GM19035 (cell line): ENCODE results near the gene ZNG1A.
"Not testable (repeated sequence)": the region's sequence is repeated elsewhere in the genome, so short reads cannot be mapped to it uniquely, and the experiment has no call there.

ENCODE experiments used
- ATAC-seq: cut with Tn5 transposase; IDR thresholded peaks from one replicate; pipeline ENCODE4 v1.9.1; 2021; ENCODE audit not compliant: unreplicated experiment

Gene ZNG1A

DNA sequence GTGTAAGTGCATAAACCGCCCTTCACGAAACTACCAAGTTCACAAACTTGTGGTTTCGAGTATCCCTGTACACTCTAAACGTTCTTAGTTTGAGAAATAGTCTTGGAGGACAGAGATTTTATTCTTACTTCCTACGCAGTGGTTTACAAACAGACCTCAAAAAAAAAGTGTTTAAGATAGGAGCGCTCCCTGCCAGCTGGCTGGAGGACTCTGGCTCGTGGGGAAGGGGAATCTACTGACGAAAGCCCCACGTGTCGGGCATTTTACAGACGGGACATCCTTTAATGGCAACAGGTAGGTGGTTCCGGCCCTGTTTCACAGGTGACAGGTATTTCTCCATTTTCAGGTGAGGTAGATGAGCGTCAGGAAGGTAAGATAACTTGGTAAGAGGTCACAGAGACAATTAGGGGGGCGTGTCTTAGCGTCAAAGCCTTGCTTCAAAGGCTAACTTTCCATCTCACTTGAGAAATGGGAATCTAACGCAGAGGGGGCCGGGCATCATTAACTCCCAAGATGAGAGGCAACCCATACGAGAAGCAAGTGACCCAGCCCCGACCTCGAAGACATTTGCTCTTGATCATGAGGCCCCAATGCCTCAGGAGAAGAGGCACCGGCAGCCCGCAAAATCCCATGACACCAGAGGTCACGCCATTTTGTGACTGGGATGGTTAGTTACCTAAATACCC is 573 bp downstream of the ZNG1A start:
- ATAC-seq, result not testable (repeated sequence)

DNA sequence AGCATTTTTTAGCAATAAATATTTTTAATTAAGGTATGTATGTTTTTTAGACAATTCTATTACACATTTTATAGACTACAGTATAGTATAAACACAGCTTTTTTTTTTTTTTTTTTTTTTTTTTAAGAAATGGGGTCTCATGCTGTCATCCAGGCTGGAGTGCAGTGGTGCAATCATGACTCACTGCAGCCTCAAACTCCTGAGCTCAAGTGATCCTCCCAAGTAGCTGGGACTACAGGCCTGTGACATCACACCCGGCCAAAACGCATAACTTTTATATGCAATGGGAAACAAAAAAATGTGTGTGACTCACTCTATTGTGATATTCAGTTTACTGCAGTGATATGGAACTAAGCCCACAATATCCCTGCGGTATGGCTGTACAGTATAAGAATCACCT is 9.1 kb downstream of the ZNG1A start:
- ATAC-seq, result not testable (repeated sequence)

DNA sequence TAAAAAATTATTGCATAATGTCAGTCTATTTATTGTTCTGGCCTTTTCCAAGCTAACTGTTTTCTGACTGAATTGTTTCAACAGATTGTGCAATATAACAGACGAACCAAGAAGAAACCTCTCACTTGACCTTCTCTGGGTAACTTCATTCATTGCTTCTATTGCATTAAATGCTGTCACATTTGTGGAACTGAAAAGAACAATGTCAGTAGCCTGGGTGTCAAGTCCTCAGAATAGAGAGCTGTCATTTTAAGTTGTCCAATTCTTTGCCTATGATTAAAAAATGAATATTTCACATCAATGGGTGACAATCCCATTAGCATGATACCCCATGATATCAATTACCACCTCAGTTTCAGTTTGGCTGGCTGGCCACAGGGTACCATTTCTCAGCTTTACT is 19.0 kb downstream of the ZNG1A start:
- not testable (repeated sequence) for ATAC-seq

DNA sequence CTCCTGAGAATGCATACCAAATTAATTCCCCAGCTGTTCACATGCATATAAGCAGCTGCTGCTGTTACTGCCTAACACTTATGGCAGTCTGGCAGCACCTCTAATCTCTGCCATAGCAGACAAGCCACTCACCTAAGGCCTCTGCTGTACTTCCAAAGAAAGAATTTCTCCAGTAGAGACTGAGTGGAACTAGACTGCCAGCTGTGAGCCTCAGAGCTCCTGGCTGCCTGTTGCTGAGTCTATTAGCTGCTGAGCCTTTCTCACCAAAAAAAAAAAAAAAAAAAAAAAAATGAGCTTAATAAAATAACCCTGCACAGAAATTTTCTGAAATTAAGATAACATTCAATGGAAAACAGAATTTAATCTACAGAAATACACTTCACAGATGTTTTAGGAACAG is 27.7 kb downstream of the ZNG1A start:
- not testable (repeated sequence) for ATAC-seq

DNA sequence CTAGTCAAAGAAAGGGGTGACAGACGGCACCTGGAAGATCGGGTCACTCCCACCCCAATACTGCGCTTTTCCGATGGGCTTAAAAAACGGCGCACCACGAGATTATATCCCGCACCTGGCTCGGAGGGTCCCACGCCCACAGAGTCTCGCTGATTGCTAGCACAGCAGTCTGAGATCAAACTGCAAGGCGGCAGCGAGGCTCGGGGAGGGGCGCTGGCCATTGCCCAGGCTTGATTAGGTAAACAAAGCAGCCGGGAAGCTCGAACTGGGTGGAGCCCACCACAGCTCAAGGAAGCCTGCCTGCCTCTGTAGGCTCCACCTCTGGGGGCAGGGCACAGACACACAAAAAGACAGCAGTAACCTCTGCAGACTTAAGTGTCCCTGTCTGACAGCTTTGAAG is 39.0 kb downstream of the ZNG1A start:
- ATAC-seq, result not testable (repeated sequence)

DNA sequence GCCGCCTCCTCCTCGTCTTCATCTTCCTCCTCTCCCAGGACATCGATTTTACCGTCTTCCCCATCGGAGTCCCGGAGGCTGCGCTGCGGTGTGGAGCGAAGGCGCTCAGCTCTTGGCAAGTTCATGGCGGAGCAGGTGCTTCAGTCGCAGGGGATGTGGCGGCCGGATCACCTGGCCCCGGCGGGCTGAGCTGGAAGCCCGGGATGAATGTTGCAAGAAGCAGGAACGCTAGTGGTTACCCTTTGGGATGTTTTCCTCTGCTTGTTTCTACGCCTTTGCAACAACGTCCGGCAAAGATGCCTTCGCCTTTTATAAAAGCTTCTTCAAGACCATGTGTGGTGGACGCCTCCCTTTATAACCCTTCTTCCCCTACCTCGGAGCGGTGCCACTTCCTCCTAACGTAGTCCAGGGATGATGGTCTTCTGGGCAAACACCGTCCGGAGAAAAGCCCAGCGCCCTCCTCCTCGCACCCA is 60.8 kb downstream of the ZNG1A start, which contains the start of gene FOXD4:
Gene FOXD4 (minus strand): TSS at position 423 of the 473 bp plus-strand sequence. CDS start 298 bp downstream, at position 125.
- not testable (repeated sequence) for ATAC-seq

DNA sequence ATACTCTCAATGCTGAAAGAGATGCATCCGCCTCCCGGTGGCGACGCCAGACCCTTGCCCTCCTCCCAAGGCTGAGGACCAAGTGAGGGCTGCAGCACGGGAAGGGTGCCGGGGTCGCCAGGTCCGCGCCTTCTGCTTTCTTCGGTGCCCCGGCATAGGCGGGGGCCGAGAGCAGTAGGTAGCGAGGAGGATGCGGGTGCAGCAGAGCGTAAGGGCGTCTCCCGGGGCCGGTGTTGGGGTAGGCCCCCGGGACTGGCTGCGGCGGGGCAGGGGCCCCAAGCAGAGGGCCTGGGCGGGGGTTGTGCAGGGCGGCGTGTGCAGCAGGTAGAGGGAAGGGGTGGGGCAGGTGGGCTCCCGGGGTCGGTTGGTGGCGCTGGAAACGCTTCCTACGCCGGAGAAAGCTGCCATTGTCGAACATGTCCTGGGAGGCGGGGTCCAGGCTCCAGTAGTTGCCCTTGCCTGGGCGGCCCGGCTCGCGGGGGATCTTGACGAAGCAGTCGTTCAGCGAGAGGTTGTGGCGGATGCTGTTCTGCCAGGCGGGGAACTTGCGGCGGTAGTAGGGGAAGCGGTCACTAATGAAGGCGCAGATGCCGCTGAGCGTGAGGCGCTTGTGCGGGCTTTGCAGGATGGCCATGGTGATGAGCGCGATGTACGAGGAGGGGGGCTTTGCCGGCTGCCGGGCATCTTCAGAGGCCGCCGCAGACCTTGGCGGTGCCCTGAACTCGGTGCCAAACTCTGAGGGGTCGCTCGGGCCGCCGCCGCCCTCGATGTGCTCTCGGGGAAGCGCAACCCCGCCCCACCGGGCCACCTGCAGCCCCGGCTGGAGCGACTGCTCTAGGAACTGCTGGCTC is 61.5 kb downstream of the ZNG1A start:
- ATAC-seq, result not testable (repeated sequence)

DNA sequence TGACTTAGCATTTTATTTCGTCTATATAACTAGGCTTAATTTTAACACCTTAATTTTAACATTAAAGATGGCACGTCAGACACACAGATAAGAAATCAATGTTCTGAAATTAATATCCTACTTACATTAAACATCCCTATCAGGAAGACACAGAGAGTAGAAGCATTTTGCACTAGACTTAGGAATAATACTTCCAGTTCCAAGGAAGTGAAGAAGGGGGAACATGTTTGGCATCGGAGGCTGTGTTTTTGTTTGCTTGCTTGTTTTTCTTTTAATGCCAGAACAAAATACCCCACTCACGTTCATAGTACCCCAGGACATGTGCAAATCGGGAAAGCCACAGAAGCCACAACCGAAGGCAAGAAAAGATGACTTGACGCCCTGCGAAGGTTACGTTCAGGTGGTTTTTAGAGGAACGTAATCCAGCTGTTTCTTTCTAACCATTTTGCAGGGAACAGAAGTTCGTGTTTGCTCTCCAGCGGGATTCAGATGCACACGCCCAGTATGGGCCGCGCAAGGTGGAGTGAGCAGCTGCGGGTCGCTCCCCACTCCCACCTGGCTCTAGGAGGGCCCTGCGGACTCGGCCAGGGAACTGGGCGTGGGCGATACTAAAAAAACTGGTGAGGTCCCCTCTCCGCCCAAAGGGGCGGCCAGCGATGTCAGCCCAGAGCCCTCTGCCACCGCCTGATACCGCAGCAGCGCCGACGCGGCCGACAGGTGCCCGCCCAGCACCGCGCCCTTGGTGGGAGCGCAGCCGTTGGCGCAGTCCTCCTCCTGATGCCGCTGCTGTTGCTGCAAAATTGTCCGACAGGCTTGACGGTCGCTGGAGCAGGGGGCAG is 62.4 kb downstream of the ZNG1A start:
- ATAC-seq, result not testable (repeated sequence)

DNA sequence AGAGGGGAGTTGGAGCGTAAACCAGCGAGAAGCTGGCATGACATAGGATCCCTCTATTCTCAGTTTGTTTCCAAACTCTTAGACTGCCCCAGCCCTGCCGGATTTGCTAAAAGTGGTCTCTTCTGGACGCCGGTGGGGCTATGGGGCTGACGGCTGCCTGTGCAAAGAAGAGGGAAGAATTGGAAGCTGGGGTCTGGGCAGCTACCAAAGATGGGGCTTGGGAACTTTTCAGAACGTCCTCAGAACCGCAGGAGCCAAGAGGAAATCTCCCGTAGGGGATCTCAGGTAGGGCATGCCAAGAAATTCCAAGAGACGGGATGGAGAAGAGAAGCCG is 63.8 kb downstream of the ZNG1A start:
- not testable (repeated sequence) for ATAC-seq

DNA sequence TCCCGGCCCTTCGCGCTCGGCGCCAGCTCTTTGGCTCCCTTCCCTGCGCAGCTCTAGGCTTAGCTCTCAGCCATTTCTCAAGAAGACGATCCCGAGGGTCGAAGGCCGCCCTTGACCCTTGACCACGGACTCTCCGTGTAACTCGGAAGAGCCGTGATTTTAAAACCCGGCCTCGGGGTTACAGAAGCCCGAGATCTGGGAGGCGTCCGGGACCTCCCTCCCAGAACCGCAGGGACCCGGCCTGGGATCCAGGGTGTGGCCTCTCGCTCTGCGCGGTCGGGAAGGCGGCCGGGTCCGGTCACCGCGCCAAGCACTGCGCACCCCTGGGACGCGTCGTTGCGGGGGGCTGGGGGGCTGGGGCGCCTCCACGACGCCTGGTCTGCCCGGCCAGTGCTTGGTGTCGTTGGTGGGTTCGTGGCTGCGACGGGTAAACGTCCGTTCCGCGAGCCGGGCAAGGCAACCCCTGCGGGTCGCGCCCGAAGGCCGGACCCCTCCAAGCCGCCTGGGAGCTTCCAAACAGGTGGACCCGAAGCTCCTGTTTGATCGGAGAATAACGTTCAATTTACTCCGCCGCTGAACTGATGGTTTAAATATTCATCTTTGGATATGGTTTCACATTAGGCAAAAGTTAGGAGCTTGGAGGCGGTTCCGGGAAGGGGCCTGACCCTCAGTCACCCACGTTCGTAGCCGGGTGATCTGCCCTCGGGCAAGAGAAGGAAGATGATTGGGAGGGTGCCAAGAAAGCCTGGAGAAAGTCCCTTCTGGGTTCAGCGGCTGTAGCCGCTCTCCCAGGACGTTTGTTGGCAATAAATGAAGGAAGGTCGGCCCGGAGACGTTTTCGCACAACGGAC is 64.4 kb downstream of the ZNG1A start:
- peak; percentile 9 for ATAC-seq

DNA sequence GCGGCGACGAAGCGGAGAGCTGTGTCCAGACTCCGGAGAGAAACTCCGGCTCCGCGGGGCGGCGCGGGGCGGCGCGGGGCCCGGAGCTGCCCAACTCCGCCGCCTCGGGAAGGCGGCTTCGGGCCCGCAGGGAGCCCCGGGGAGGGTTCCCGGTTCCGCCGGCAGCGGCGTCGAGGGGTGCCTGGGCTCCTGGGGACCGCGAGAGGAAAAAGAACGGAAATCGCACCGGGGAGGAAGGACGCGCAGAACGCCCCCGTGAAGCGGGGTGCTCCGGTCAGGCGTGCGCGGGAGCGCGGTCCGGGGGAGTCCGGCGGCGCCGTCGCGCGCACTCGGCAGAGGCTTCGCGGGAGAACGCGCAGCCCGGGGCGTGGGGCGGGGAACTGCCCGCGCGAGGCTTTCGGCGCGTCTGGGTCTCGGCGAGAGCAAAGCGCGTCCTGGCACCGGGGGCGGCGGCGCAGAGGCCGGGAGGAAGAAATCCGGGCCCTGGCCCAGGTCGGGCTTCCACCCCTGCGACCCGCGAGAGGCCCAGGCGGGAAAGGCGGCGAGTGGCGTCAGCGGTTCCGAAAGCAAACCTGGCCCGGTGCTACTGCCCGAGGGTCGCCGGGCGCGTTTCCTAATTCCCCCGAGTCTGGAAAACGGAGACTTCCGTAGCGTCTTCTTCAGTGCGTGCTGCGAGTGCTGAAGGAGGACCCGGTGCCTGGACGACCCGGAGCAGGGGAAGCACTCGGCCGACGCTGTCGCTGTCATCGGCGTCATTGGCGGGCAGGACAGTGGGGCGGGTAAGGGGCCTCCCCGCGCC is 65.2 kb downstream of the ZNG1A start:
- ATAC-seq, result peak; percentile 70

DNA sequence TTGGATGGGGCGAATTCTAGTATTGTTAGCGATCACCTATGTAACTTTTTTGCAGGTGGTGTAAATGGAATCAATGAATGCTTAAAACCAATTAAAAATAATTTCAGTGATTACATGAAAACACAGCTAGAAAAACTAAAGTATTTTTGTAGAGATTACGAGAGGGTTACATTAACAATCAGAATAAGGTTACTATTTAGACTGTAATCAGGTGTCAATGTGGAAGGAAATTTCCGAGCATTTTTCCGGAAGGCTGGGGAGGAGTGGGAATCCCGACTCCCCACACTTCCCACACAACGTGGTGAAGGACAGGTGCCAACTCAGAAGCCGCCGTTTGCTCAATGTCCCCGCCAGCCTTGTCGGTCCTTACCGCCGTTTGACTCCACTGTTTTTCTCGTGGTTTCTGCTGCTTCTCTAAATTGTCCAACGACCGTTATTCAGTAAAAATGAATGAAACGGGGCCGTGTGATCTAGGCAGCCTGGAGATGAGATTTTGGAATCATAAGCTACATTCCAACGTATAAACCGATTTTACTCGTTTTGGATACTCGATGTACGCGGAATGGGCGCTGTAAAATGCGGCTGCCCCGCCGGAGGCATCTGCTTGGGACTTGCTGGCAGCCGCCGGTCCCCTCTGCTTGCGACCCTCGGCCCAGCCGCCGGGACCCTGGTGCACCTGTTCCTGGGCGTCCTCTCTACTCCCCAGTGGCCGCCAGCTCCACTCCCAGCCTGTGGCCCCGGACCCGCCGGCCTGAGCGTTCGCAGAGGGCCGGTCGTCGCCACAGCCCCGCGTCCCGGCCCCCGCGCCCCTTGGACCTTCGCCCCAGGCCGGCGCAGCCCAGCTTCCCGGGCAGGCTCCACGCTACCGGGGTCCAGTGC is 66.0 kb downstream of the ZNG1A start:
- not testable (repeated sequence) for ATAC-seq

DNA sequence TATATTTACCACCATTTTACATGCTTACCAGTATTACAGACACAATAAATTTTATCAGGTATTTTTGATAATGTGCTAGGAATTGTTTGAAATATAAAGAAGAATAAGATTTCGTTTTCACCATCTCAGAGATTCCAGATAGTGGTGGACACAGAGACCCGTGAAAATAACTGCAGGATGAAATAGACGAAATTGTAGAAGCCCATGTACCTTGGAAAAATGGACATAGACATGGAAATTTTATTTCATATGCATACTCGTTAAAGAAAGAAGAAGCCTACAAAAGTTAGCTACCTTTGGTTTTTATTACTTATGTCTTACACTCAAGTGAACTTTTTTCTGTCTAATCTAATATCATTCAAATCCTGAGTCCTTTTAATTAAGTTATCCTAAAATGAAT is 68.2 kb downstream of the ZNG1A start:
- not testable (repeated sequence) for ATAC-seq

DNA sequence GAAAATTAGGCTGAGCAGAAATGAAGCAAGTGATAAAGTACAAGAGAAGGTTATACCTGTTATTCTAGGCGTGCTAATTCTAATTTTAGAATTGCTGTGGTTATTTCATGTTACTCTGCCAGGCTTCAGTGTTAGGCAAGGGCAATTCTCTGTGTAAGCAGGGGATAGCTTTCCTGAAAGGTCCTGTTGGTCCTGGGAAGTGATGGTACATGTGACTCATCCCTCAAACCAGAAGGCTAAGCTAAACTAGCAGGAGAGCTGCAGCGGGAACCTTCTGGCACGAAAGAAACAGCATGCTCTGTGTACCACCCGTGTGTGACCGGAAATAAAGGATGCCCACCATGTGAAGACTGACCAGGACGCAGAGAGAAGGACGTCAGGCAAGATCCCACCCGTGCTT is 69.3 kb downstream of the ZNG1A start:
- not testable (repeated sequence) for ATAC-seq

DNA sequence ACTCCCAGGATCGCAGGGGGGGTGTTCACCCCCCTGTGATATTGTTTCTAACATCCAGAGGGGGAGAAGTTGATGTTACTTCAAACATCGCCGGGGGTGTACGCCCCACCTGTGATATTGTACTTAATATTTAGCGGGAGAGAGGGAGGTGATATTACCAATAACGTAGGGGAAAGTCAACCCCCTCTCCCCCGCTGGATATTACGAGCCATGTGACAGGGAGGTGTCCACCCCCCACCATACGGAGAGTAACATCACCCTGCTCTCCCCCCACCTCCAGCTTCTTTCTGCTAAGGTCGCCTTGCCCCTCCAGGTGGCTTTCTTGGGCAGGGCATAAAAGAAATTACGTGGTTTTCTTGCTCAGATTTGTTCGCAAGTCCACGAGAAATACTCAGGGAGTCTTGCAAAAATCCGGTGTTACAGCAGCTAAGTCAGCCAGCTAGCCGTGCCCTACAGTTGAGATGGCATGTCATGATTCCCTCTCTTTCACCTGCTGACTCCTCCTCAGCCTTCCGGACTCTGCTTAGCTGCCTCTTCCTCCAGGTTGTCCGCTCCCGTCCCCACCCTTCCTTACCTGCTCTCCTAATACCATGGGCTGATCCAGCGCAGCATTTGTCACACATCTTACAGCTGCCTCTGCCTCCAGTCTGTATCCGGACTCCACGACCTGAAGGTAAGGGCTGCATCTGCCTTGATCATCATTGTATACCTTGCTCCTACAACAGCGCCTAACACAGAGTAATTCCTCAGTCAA is 69.9 kb downstream of the ZNG1A start:
- ATAC-seq, result not testable (repeated sequence)

DNA sequence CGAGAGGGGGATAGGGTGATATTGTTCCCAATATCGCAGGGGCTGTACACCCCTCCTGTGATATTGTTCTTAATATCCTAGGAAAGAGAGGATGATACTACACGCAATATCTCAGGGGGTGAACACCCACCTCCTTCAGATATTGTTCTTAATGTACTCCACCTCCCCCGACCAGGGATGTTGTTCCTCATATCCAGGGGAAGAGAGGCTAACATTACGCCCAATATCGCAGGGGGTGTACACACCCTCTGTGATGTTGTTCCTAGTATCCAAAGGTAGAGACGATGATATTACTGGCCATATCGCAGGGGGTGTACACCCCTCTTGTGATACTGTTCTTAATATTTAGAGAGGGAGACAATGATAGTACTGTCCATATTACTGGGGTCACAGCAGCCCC is 72.9 kb downstream of the ZNG1A start:
- ATAC-seq, result not testable (repeated sequence)

DNA sequence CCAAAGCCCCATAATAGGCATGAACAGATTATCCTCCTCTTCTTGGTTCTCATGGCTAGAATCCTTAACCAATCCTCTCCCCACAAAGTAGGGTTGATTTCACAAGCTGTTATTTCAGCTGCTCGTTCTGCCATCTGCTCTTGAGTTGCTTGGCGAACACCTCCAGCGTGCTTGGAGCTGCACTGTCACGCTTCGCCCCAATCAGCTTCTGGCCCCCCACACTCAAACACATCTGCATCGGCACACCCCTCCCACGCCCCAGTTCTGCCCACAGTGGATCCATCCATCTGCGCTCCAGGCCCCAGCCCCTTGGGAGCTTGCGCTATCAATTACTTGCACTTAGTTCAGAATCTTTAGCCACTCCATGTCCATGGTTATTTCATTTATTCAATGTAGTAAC is 78.4 kb downstream of the ZNG1A start:
- ATAC-seq, result not testable (repeated sequence)

DNA sequence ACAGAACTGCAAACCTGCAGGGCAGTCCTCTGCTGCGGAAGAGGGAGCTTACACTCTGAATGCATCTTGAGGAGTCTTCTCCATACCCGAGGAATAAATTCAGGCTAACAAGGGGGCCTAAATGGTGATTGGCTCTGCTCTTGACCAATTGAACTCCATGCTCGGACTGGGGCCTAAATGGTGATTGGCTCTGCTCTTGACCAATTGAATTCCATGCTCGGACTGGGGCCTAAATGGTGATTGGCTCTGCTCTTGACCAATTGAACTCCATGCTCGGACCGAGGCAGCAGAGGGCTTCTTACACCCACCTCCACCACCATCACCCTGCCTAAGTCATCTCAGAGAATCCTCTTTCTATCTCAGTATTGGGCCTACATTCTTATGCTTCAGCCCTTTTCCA is 79.0 kb downstream of the ZNG1A start:
- not testable (repeated sequence) for ATAC-seq
